HG02852 (cell line): ENCODE measurements around the gene LAMA2.

Experiments used
- ATAC-seq: cut with Tn5 transposase; IDR thresholded peaks from one replicate; pipeline ENCODE4 v1.9.1; 2021; ENCODE audit warnings: mild to moderate bottlenecking, moderate library complexity; ENCODE audit not compliant: unreplicated experiment

Gene LAMA2

DNA sequence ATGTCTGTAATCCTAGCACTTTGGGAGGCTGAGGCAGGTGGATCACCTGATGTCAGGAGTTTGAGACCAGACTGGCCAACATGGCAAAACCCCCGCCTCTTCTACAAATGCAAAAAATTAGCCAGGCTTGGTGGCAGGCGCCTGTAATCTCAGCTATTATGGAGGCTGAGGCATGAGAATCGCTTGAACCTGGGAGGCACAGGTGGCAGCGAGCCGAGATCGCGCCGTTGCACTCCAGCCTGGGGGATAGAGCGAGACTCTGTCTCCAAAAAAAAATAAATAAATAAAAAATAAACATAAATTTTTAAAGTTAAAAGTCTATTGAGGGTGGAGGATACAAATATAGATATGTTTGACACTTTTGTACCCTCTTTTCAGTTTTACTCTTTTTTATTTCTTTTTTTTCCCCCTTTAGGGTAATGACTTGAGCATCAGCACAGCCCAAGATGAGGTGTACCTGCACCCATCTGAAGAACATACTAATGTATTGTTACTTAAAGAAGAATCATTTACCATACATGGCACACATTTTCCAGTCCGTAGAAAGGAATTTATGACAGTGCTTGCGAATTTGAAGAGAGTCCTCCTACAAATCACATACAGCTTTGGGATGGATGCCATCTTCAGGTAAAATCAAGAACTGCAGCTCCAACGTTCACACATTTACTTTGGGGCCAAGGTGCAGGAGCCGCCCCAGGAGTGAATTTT, 368.9 kb downstream of the LAMA2 start:
- ATAC-seq: peak; percentile 89

GRCh38 chr6:129252377-129253071, 369.6 kb downstream of the LAMA2 start:
- ATAC-seq: no peak

DNA sequence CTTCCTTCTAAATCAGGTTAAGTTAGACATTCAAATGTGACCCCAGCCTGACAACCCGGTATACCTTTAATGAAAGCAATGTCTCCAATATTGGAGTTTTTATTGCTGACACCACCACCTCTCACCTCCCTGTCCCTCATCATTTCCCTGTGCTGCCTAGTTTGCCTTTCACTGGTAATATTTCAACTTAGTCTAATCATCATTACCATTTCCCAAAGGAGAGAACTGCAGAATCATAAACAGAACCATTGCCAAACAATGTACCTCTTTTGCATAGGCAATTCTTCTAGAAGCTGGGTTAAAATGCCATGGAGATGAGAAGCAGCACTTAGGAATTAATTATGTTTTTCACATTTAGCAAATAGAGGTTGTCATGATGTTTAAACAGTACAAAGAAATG, 370.3 kb downstream of the LAMA2 start:
- ATAC-seq: no peak

GRCh38 chr6:129253727-129254126, 370.8 kb downstream of the LAMA2 start:
- no peak for ATAC-seq

GRCh38 chr6:129257196-129257595, 374.3 kb downstream of the LAMA2 start:
- ATAC-seq: no peak

DNA sequence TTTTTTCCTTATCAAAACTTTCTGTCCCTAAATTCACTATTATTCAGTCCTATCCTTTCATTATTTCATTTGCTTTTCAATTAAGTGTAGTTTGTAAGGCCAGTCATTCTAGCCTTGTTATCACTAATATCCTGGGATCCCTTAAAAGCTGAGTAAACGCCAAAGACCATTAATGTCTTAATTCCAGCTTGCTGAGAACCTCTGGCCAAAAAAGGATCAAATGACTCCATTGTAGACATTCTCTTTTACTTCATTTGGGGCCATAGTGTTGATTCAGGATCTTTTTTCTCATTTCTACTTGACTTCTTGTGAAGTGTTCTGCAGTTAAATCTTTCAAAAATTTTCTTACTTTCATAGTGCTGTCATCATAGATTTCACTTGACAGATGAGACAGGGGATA, 379.7 kb downstream of the LAMA2 start:
- ATAC-seq: no peak

DNA sequence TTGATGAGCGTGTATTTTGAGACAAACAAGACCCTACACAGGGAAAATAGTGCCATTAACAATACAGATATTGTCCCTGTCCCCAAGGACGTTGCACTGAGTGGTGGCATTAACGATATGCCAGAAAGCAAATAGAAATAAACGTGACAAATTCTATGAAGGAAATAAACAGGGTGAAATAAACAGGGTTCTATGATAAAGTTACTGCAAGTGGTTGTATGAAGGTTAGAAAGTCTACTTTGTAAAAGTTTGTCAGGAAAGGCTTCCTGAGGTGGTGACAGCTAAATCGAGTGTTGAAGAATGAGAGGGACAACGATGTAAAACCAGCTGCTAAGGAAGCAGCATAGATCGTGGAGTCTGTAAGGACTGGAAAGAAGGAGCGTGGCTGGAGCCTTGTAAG, 380.2 kb downstream of the LAMA2 start:
- ATAC-seq: no peak

- ATAC-seq: no peak
These were observed 381.6 kb downstream of the LAMA2 start for GRCh38 chr6:129264480-129265045.

- ATAC-seq: no peak
These were observed 384.1 kb downstream of the LAMA2 start for GRCh38 chr6:129267028-129267427.

DNA sequence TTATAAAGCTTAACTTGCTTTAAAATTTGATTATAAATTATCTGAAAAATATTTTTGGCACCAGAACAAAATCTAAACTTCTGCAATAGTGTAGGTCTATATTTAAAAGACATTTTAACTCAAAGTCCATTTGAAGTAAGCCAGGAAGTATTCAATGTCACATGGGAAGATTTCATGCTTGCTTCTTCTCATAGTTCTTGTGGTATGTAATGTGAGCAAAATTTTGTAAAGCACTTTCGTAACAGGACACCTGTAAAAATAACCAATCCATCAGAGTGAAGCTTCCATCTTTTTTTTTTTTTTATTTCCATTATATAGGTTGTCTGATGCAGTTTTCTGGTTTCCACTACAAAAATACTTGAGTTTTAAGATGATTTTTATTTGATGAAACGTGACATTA, 386.1 kb downstream of the LAMA2 start:
- ATAC-seq: no peak

DNA sequence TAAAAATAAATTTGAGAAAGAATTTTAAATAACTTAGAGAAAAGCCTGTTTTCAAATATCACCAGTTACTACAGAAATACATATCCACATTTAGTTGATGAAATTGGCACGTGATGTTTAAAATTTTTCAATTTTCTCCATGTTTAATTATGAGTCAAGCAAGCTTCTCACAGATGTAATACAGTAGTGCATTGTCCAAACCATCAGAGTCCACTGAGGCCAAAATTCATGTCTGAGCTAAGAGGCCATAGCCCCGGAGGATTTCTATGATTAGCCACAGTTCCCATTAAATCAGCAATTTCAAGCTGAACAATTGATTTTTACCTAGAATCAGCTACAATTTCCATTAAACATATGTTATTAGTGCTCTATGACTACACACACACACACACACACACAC, 387.0 kb downstream of the LAMA2 start:
- ATAC-seq: no peak

- ATAC-seq: no peak
These were observed 387.5 kb downstream of the LAMA2 start for GRCh38 chr6:129270450-129270849.

DNA sequence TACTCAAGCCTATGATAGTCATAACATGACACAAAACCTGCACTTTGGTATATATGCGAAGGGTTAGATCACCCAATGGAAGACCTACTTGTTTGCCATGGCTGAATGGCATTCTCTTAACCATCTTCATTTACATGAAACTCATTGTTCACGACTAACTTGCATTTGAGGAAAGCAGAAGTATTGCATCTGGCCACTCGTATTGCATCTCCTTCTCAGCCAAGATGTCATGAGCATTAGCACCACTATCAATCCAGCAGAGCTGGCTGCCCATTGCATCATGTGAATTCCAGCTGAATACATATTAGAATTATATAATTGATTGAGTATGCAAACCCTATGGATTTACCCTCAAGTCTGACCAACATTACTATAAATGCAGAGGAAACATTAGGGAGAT, 390.2 kb downstream of the LAMA2 start:
- no peak for ATAC-seq

- no peak for ATAC-seq
These were observed 393.5 kb downstream of the LAMA2 start for GRCh38 chr6:129276461-129276860.

DNA sequence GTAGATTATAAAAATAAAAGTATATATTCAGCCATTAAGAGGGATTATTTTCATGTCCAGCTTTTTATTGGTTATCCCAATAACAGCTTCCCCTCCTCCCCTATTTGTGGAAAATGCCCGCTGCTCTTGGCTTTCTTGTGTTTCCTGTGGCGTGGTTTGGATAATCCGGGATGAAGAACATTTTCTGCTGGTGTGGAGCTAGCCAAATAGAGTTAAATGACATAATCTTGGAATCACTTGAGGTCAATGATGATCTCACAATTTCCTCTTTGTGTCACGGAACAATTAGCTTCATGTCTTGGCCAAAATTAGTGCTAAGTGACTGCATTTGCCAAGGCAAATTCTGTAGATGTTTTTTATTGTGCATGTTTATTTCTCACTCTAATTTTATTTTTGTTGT, 394.0 kb downstream of the LAMA2 start:
- no peak for ATAC-seq

- no peak for ATAC-seq
These were observed 396.7 kb downstream of the LAMA2 start for GRCh38 chr6:129279343-129280292.

DNA sequence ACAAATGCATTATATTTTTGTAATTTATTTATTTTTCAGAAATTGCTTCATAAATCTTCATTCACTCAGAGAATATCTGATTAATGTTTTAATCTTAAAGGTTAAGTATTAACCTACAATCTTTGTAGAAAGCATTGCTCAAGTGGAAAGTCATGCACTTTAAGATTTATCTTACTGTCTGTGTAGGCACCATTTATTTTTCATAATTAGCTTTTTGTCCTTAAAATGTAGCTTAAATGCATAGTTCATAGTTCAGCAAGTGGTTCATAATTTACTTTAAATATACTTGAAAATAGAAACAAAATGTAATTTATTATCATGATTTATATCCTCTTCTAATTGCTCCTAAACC, 397.3 kb downstream of the LAMA2 start:
- ATAC-seq: no peak

DNA sequence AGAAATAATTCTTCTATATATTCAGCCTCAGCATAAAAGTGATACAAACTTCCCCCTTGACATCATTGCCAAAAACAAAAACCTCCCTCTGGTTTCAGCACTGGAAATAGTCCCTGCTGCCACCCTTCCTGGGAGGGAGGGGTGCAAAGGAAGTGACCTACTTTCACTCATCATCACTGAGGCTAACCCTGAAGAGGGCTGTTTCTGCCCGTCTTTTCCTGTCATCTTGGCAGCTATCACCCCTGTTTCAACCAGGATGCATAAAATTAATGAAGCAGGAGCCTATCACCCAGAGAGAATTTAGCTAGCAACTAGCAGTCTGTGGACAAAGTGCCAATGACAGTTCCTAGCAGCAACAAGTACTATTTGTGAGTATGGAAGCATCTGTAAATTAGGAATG, 397.8 kb downstream of the LAMA2 start:
- ATAC-seq: no peak

DNA sequence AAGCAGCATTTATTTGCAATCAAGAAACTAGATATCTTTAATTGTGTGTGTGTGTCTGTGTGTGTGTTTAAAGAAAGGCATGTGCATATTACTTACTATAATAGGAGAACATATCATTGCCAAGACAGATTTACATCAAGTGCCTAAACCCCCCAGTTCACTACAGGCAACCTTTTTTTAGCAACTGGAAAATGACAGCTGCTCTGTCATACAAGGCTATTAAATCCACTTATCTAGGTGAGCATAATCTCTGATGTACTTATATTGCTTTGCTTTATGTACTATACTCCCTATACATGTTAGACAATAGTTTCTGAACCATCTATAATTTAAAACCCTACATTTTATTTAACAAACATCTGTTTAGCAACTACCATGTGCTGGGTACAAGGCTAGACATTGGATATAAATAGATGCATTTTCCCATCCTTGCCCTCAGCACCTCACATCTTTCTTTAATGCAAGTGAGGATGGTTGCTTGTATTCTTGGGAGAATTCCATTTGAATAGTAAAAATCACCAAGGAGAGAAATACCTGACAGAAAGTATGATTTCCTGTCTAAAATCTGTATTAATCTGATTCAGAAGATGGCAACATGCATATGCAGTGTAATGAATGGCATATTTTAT, 398.3 kb downstream of the LAMA2 start:
- ATAC-seq: no peak

DNA sequence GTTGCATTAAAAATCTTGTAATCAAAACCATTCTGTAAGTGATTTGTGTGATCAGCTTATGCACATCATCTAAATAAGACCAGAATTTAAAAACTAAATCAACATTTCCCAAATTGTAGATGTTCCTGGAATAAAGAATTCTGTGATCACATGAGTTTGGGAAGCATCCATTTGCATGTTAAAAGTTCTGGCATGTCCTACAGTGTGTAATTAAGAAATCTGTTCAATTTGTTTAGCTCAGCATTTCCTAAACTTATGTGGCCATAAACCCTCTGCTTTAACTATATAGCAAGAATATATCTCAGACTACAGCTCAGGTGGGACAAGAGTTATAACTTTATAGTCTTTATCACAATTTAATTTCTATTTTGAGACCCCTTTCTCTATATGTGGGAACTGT, 399.1 kb downstream of the LAMA2 start:
- ATAC-seq: no peak

DNA sequence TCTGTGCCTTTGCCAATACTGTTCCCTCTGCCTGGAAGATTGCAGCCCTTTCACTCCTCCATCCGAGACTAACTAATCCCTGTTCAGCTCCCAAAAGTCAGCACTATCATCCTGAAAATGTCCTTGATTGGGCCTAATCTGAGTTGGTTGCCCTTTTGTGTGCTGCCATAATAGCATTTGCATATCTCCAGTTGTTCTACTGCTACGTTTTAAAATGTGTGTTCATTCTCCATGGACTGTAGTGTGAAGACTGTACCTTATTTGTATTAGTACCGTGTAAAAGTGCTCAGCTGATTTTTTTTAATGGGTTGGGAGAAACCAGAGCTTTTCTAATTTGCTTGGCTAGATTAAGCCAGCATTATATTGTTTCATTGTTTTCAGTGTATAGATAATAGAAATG, 401.3 kb downstream of the LAMA2 start:
- no peak for ATAC-seq
